ENCODE measurements around the gene MED7. TPM values are rescaled to one million over a fixed set of nuclear protein-coding genes. Genes with fewer than 3 reads are reported as not detected.

Gene MED7
- total RNA-seq, 4 donors from 2014 or later = 7.0 to 9.4 (median 8.5) TPM

DNA sequence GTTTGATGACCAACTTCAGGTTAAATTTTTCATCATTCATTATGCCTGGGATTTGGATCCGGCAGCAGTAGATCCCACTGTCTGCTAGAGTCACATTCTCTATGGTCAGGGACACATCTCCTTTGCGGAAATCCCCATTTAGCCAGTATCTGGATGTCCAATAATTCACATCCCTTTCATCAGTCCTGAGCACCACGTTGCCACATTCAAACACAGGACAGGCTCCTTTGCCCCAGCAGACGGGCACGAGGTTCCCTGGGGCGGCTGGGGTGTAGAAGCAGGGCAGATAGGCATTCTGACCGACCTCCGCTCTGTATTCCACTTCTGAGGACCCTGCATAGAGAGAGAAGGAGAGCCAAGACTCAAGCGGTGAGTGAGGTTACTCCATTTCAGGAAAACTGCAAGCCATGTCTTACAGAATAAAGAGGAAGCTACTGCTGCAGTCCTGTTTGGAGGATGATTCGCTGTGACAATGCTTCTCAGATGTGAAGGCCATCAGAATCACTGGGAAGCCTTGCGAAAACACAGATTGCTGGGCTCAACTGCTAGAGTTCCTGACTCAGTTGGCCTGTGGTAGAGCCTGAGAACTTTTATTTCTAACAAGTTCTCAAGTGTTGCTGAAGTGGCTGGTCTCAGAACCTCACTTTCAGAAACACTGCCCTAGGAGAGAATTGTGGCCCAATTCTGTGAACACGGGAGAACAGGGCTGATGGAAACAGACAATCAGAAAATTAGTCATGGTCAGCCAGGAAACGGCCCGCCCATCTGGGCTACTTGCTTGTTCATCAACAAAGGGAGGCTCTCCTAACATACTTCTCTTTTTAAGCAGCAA, 35.8 kb downstream of the MED7 start:
- no peaks in the 10 kb centered on the region for H3K4me1 ChIP-seq
- no peaks in the 10 kb centered on the region for H3K9me3 ChIP-seq
- H3K36me3 ChIP-seq = no peaks in the 10 kb centered on the region
- no peak overlapping the region for H3K27ac ChIP-seq
- no peak for TF ChIP-seq POLR2A (IDR thresholded peaks at IDR 0.05)
- TF ChIP-seq, protein P1, sequence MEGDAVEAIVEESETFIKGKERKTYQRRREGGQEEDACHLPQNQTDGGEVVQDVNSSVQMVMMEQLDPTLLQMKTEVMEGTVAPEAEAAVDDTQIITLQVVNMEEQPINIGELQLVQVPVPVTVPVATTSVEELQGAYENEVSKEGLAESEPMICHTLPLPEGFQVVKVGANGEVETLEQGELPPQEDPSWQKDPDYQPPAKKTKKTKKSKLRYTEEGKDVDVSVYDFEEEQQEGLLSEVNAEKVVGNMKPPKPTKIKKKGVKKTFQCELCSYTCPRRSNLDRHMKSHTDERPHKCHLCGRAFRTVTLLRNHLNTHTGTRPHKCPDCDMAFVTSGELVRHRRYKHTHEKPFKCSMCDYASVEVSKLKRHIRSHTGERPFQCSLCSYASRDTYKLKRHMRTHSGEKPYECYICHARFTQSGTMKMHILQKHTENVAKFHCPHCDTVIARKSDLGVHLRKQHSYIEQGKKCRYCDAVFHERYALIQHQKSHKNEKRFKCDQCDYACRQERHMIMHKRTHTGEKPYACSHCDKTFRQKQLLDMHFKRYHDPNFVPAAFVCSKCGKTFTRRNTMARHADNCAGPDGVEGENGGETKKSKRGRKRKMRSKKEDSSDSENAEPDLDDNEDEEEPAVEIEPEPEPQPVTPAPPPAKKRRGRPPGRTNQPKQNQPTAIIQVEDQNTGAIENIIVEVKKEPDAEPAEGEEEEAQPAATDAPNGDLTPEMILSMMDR (IDR thresholded peaks at IDR 0.05 in 4 of 5, conservative IDR thresholded peaks at IDR 0.05 in 1 of 5) = no peak
- peak in 1 of 2 donors; percentile 17 for DNase-seq
- in situ Hi-C loops (cut with MboI; ENCODE audit: low sequenced_read_pairs in 4 of 4) = no loop called here
- H3K4me3 ChIP-seq = no peak overlapping the region
- intact Hi-C loops (cut with DNase I; ENCODE audit: low total_unique reads) = no loop called here
- no peaks in the 10 kb centered on the region for H3K27me3 ChIP-seq
- ATAC-seq = no peak

DNA sequence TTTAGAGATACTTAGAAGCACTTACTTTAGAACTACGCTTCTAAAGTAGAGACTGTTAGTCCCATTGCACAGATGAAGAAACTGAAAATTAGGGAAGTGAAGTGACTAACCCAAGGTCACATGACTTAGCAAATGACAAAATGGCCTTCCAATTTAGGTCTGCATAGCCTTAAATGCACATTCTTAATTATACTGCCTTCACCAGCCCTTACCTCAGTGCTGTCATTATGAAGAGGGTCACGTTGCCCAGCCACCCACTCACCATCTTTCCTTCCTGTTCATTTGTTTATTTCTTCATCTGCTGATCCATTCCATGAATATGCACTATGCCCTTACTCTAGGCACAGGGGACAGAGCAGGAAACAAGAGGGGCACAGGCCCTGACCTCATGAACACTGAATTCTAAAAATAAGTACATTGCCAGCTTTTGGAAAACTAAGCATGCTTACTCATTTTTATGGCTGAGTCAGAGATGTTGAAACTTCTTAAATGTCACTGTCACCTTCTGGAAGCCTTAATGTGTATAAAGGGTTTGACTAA, 42.5 kb downstream of the MED7 start:
- Histone ChIP-seq H3K36me3 (no peaks in the 10 kb centered on the region), H3K9me3 (no peaks in the 10 kb centered on the region), H3K27ac (no peak overlapping the region), H3K4me1 (no peaks in the 10 kb centered on the region), H3K4me3 (no peak overlapping the region), H3K27me3 (no peaks in the 10 kb centered on the region)
- peak in 1 of 2 donors; percentile 24 for ATAC-seq
- intact Hi-C loops (cut with DNase I; ENCODE audit: low total_unique reads) = no loop called here
- DNase-seq = no peak
- TF ChIP-seq, protein P1 (IDR thresholded peaks at IDR 0.05 in 4 of 5, conservative IDR thresholded peaks at IDR 0.05 in 1 of 5) = no peak
- no peak for TF ChIP-seq POLR2A (IDR thresholded peaks at IDR 0.05)
- in situ Hi-C loops (cut with MboI; ENCODE audit: low sequenced_read_pairs in 4 of 4) = no loop called here

DNA sequence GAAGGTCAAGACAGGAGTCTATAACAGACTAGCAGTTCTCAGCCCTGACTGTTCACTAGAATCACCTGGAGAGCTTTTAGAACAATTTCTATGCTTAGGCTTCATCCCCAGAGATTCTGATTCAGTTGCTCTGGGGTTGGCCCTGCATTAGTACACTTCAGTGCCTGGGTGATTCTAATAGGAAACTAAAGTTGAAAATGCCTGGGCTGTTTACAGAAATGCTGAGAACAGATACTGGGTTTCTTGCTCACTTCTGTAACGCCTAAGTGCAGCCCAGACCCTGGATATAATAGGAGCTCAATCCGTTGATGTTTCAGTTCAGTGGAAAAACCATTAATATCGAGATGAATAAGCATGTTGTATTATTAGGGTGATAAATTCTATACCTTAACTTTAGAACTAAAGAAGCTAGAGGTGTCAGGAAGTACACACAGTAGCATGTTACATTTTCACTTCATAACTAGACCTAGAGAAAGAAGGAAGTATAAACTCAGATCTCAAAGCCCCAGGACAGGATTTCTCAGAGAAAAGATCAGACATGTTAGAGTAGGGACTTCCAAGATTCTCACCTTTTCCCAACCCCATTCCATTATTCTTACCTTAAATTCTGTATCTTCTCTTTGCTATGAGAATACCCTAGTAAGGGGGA, 54.2 kb downstream of the MED7 start:
- no peak for DNase-seq
- Histone ChIP-seq H3K9me3 (no peaks in the 10 kb centered on the region), H3K36me3 (no peaks in the 10 kb centered on the region), H3K27me3 (no peaks in the 10 kb centered on the region), H3K4me1 (no peaks in the 10 kb centered on the region), H3K4me3 (no peak overlapping the region), H3K27ac (no peak overlapping the region)
- in situ Hi-C loops (cut with MboI; ENCODE audit: low sequenced_read_pairs in 4 of 4) (no loop called here), intact Hi-C loops (cut with DNase I; ENCODE audit: low total_unique reads) (no loop called here)
- ATAC-seq = no peak
- TF ChIP-seq, protein P1 (IDR thresholded peaks at IDR 0.05 in 4 of 5, conservative IDR thresholded peaks at IDR 0.05 in 1 of 5) = no peak
- TF ChIP-seq POLR2A (IDR thresholded peaks at IDR 0.05) = no peak

Other genes with a start within 250 kb of the MED7 start
- not detected for gene TIMD4, start 179.6 kb downstream of the MED7 start, total RNA-seq
- not detected for gene HAVCR1, start 83.7 kb downstream of the MED7 start, total RNA-seq
- gene HAVCR2, start 33.8 kb downstream of the MED7 start, total RNA-seq = 1 to 10 TPM; 1.2 to 5.0 (median 1.6) TPM
- not detected for gene GARIN3, start 23.4 kb upstream of the MED7 start, total RNA-seq
- 1 to 10 TPM in 1 of 4 donors, under 1 TPM in 3; 0.12 to 2.2 (median 0.35) TPM for gene ITK, start 38.0 kb upstream of the MED7 start, total RNA-seq
- 10 to 100 TPM in 2 of 4 donors, 1 to 10 TPM in 2; 5.9 to 15.5 (median 10.7) TPM for gene CYFIP2, start 123.3 kb upstream of the MED7 start, total RNA-seq